NCI-H2227 (cell line): ENCODE measurements around the gene RNFT1.
"Not testable (repeated sequence)": the region's sequence is repeated elsewhere in the genome, so short reads cannot be mapped to it uniquely, and the experiment has no call there.

Experiments
- DNase-seq: peaks from one replicate; lab custom pipeline; 2025; ENCODE audit not compliant: unreplicated experiment; lab: John Stamatoyannopoulos, UW

The RNFT1 gene

GRCh38 chr17:59930768-59931167 is 33.8 kb downstream of the RNFT1 start:
- not testable (repeated sequence) for DNase-seq

- DNase-seq = not testable (repeated sequence)
Measured at GRCh38 chr17:59930121-59930520, 34.4 kb downstream of the RNFT1 start.

- DNase-seq = not testable (repeated sequence)
Measured at GRCh38 chr17:59920637-59921036, 43.9 kb downstream of the RNFT1 start.

GRCh38 chr17:59916446-59916845 is 48.1 kb downstream of the RNFT1 start:
- no peak for DNase-seq

- DNase-seq = peak; percentile 53
Measured at GRCh38 chr17:59914274-59914854, 50.2 kb downstream of the RNFT1 start.

- no peak for DNase-seq
Measured at GRCh38 chr17:59907467-59907866, 57.1 kb downstream of the RNFT1 start.

GRCh38 chr17:59903455-59903854 is 61.1 kb downstream of the RNFT1 start:
- no peak for DNase-seq
